CD14-positive monocyte (primary cell): ENCODE results near the gene KCNQ1OT1. TPM values are rescaled to one million over a fixed set of nuclear protein-coding genes. Genes with fewer than 3 reads are reported as not detected.

Experiments
- DNase-seq, 3 donors: peaks; one replicate each; pipeline ENCODE4 v3.0.0-alpha.2; 2011 to 2022
- H2AFZ ChIP-seq: 2 replicates; pipeline ENCODE4 v1.6.0; 2012; ENCODE audit warnings: mild to moderate bottlenecking, low read depth, low read length, inconsistent platforms; ENCODE audit not compliant: insufficient read depth, poor library complexity, severe bottlenecking
- H3K27ac ChIP-seq, 2 donors: 1 replicate in 1 of 2; 2 replicates in 1 of 2; pipeline ENCODE4 v1.5.1; 2012 to 2013; ENCODE audit warnings: low read length in 2 of 2, control low read depth in 1 of 2, inconsistent platforms in 1 of 2, low read depth in 1 of 2, mild to moderate bottlenecking in 1 of 2
- H3K27me3 ChIP-seq, 2 donors: one replicate each; pipeline versions ENCODE4 v1.6.0 to v1.6.1; 2011 to 2013; ENCODE audit warnings: low read length in 2 of 2; ENCODE audit not compliant: control insufficient read depth in 2 of 2, insufficient read depth in 2 of 2
- H3K36me3 ChIP-seq, 2 donors: replicated peaks in 1 of 2; 1 replicate in 1 of 2; 2 replicates in 1 of 2; pipeline versions ENCODE4 v1.5.1 to v1.6.1; 2012 to 2013; ENCODE audit warnings: low read length in 2 of 2, control low read depth in 1 of 2, inconsistent platforms in 1 of 2, mild to moderate bottlenecking in 1 of 2; ENCODE audit not compliant: insufficient read depth in 2 of 2, control insufficient read depth in 1 of 2
- H3K4me1 ChIP-seq, 2 donors: 1 replicate in 1 of 2; 2 replicates in 1 of 2; pipeline versions ENCODE4 v1.5.1 to v1.6.1; 2012 to 2013; ENCODE audit warnings: low read length in 2 of 2, control low read depth in 1 of 2, inconsistent platforms in 1 of 2, mild to moderate bottlenecking in 1 of 2, moderate library complexity in 1 of 2; ENCODE audit not compliant: insufficient read depth in 2 of 2, control insufficient read depth in 1 of 2
- H3K4me2 ChIP-seq: replicated peaks from 2 replicates; pipeline ENCODE3; 2012; ENCODE audit warnings: low read length, moderate library complexity, mild to moderate bottlenecking; ENCODE audit not compliant: poor library complexity, severe bottlenecking; ENCODE audit errors: extremely low read depth
- H3K4me3 ChIP-seq, 3 experiments: fragments of 200-600 bp in 1 of 3; sonication (generic) in 1 of 3; replicated peaks in 1 of 3; 1 replicate in 2 of 3; 2 replicates in 1 of 3; pipeline ENCODE4 v1.5.1; 2011 to 2013; ENCODE audit warnings: low read length in 3 of 3, mild to moderate bottlenecking in 3 of 3, control low read depth in 2 of 3, low read depth in 2 of 3, inconsistent platforms in 1 of 3, moderate library complexity in 1 of 3
- H3K79me2 ChIP-seq: 2 replicates; pipeline ENCODE4 v1.6.0; 2012; ENCODE audit warnings: mild to moderate bottlenecking, control low read depth, inconsistent platforms, low read length, moderate library complexity; ENCODE audit not compliant: insufficient read depth
- H3K9ac ChIP-seq: 2 replicates; pipeline ENCODE4 v1.6.0; 2017; ENCODE audit warnings: low read length, mild to moderate bottlenecking; ENCODE audit not compliant: insufficient read depth, poor library complexity, severe bottlenecking
- H3K9me3 ChIP-seq, 2 donors: replicated peaks in 1 of 2; 1 replicate in 1 of 2; 2 replicates in 1 of 2; pipeline versions ENCODE4 v1.5.1 to v1.6.1; 2012 to 2013; ENCODE audit warnings: low read length in 2 of 2, control low read depth in 1 of 2; ENCODE audit not compliant: control insufficient read depth in 1 of 2, insufficient read depth in 1 of 2
- H4K20me1 ChIP-seq: 2 replicates; pipeline ENCODE4 v1.6.0; 2012; ENCODE audit warnings: mild to moderate bottlenecking, low read length, control low read depth, moderate library complexity; ENCODE audit not compliant: insufficient read depth
- H3K27ac Mint-ChIP-seq, 7 donors: one replicate each; pipeline ENCODE4 v1.8.0; 2020; ENCODE audit warnings: mild to moderate bottlenecking in 7 of 7, mixed read lengths in 7 of 7, moderate library complexity in 6 of 7, inconsistent platforms in 2 of 7
- H3K27me3 Mint-ChIP-seq, 3 donors: one replicate each; pipeline ENCODE4 v1.8.0; 2021 to 2022; ENCODE audit warnings: low read depth in 3 of 3, mild to moderate bottlenecking in 3 of 3, mixed read lengths in 3 of 3, moderate library complexity in 3 of 3, inconsistent platforms in 1 of 3
- H3K36me3 Mint-ChIP-seq, 2 donors: one replicate each; pipeline ENCODE4 v1.8.0; 2020; ENCODE audit warnings: mixed read lengths in 2 of 2, inconsistent platforms in 1 of 2, mild to moderate bottlenecking in 1 of 2
- H3K4me1 Mint-ChIP-seq: one replicate; pipeline ENCODE4 v1.8.0; 2020; ENCODE audit warnings: mild to moderate bottlenecking, mixed read lengths
- H3K4me3 Mint-ChIP-seq, 2 donors: one replicate each; pipeline ENCODE4 v1.8.0; 2020; ENCODE audit warnings: mild to moderate bottlenecking in 2 of 2, mixed read lengths in 2 of 2, moderate library complexity in 1 of 2
- H3K9me3 Mint-ChIP-seq, 7 donors: one replicate each; pipeline ENCODE4 v1.8.0; 2020 to 2022; ENCODE audit warnings: mixed read lengths in 7 of 7, mild to moderate bottlenecking in 6 of 7, moderate library complexity in 6 of 7, inconsistent platforms in 2 of 7
- CTCF ChIP-seq: fragments of 200-600 bp; IDR thresholded peaks from one replicate; pipeline ENCODE4 v1.8.0; 2022; ENCODE audit warnings: antibody characterized with exemption, mild to moderate bottlenecking
- WGBS: methylation state at CpG from one replicate; pipeline ENCODE4 v1.1.5; 2013; ENCODE audit warnings: missing lambda C conversion rate; ENCODE audit not compliant: insufficient coverage; 5-methylcytosine and 5-hydroxymethylcytosine counted together
- intact Hi-C, 2 donors: fragments of 100-400 bp; cut with micrococcal nuclease; formaldehyde crosslinking; loops; one replicate each; pipeline versions ENCODE4 v1.15.0 to v1.15.1; 2023
- polyA plus RNA-seq, 3 donors: library from polyadenylated mRNA; depleted of rRNA in 1 of 3; unstranded in 2 of 3; stranded (reverse) in 1 of 3; fragments of 300-500 nt in 2 of 3; fragments of >200 nt in 1 of 3; fragmentation: Illumina TruSeq in 2 of 3; gene quantifications; 1 replicate in 2 of 3; 2 replicates in 1 of 3; pipeline ENCODE4 v1.2.3, GENCODE V29; 2012 to 2021

Gene KCNQ1OT1
- polyA plus RNA-seq, 3 donors = 0.01 to 0.04 (median 0.03) TPM

- no peak overlapping the region for H3K27ac ChIP-seq
- no peak overlapping the region for H3K9ac ChIP-seq
- Mint-ChIP-seq H3K27ac (no peak overlapping the region), H3K36me3 (peaks cover 27 to 48% of the 10 kb centered on the region in 2 donors), H3K4me1 (no peaks in the 10 kb centered on the region), H3K9me3 (no peaks in the 10 kb centered on the region), H3K27me3 (peaks cover 0 to 3% (median 0%) of the 10 kb centered on the region in 3 donors), H3K4me3 (no peak overlapping the region)
- no peak for TF ChIP-seq CTCF
- H3K36me3 ChIP-seq = peaks cover 57 to 77% of the 10 kb centered on the region in 2 donors
- H4K20me1 ChIP-seq = peaks cover 91% of the 10 kb centered on the region
- no peak overlapping the region for H3K4me3 ChIP-seq
- WGBS = 89% methylated on average over 11 of the region's 15 CpGs
- no peaks in the 10 kb centered on the region for H3K79me2 ChIP-seq
- H3K9me3 ChIP-seq = no peaks in the 10 kb centered on the region
- intact Hi-C loops = no loop called here
- no peak for DNase-seq
- H3K4me2 ChIP-seq = no peak overlapping the region
- H3K27me3 ChIP-seq = no peaks in the 10 kb centered on the region
- H3K4me1 ChIP-seq = no peaks in the 10 kb centered on the region
- H2AFZ ChIP-seq = no peak overlapping the region
Observed at GRCh38 chr11:2576549-2576948, 123.2 kb downstream of the KCNQ1OT1 start.

DNA sequence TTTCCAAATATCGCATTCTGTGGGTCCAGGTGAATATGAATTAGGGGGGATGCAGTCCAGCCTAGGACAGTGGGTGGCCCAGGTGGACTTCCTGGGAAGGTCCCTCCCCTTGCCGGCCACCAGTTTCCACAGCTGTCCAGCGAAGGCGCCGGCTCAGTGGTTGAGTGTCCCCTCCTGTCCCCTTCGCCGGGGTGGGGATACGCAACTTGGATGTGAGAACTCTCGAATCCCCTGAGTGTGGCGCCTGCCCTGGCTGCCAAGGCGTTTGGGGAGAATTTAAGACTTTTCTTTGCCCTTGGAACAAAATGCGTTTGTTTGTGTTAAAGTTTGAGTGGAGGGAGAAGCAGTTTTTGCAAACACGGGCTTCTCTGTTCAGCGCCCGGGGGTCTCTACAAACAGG is 123.7 kb downstream of the KCNQ1OT1 start:
- H3K27ac Mint-ChIP-seq = no peak overlapping the region
- H3K4me1 Mint-ChIP-seq = no peaks in the 10 kb centered on the region
- no peak overlapping the region for H3K9ac ChIP-seq
- H3K4me1 ChIP-seq = no peaks in the 10 kb centered on the region
- H3K4me2 ChIP-seq = no peak overlapping the region
- intact Hi-C loops = no loop called here
- no peak overlapping the region for H3K4me3 Mint-ChIP-seq
- DNase-seq = no peak
- TF ChIP-seq CTCF = no peak
- H3K27ac ChIP-seq = no peak overlapping the region
- H3K79me2 ChIP-seq = no peaks in the 10 kb centered on the region
- 98% methylated on average over 14 of the region's 15 CpGs for WGBS
- H2AFZ ChIP-seq = no peak overlapping the region
- no peaks in the 10 kb centered on the region for H3K27me3 ChIP-seq
- H4K20me1 ChIP-seq = peaks cover 90% of the 10 kb centered on the region
- no peaks in the 10 kb centered on the region for H3K9me3 ChIP-seq
- H3K27me3 Mint-ChIP-seq = peaks cover 0 to 3% (median 0%) of the 10 kb centered on the region in 3 donors
- peaks cover 0 to under 1% (median 0%) of the 10 kb centered on the region in 7 donors for H3K9me3 Mint-ChIP-seq
- H3K36me3 ChIP-seq = peaks cover 58 to 81% of the 10 kb centered on the region in 2 donors
- no peak overlapping the region for H3K4me3 ChIP-seq
- peaks cover 27 to 50% of the 10 kb centered on the region in 2 donors for H3K36me3 Mint-ChIP-seq
